NCI-H1048 (cell line): ENCODE data around the gene SCFD1.
"Not testable (repeated sequence)": the region's sequence is repeated elsewhere in the genome, so short reads cannot be mapped to it uniquely, and the experiment has no call there.

ENCODE experiments used
- DNase-seq: peaks from one replicate; lab custom pipeline; 2025; lab: John Stamatoyannopoulos, UW

Gene SCFD1

GRCh38 chr14:30621940-30622830, at the start of gene SCFD1:
Gene SCFD1, plus strand, starts transcription at chr14:30622319. Its CDS starts 20 bp downstream, at chr14:30622339.
- DNase-seq: peak; percentile 63

- no peak for DNase-seq
Measured at GRCh38 chr14:30572771-30573170, 49.3 kb upstream of the SCFD1 start.

GRCh38 chr14:30573226-30573814, 48.8 kb upstream of the SCFD1 start:
- DNase-seq: no peak

GRCh38 chr14:30573966-30574365, 48.2 kb upstream of the SCFD1 start:
- no peak for DNase-seq

- DNase-seq: not testable (repeated sequence)
Measured at GRCh38 chr14:30574777-30575176, 47.3 kb upstream of the SCFD1 start.

- not testable (repeated sequence) for DNase-seq
Measured at GRCh38 chr14:30576333-30576732, 45.8 kb upstream of the SCFD1 start.

DNA sequence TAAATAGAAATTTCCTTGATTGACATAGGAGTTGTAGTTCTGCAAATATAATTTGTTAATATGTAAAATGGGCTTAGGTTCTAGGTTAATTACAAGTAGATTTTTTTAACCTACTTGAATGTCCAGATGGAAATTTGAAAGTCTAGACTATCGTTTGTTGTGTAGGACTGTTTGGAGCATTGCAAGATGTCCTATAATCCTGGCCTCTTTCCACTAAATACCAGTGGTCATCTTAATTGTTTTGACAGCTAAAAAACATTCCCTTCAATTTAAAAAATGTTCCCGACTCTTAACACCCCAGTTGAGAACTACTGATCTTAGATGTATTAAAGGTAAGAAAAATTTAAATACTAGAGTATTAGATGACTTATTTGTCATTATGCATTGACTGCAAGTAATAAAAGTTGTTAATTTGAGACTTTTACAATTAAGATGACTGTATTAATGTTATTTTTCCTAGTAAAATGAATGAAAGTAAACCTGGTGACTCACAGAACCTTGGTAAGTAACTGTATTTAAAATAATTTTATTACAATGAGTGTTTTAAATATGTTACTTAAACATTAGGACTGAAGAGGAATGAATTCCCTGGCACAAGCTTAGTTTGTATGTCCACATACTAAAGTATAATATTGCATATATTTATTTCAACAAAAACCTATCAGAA, 41.4 kb upstream of the SCFD1 start:
- no peak for DNase-seq

DNA sequence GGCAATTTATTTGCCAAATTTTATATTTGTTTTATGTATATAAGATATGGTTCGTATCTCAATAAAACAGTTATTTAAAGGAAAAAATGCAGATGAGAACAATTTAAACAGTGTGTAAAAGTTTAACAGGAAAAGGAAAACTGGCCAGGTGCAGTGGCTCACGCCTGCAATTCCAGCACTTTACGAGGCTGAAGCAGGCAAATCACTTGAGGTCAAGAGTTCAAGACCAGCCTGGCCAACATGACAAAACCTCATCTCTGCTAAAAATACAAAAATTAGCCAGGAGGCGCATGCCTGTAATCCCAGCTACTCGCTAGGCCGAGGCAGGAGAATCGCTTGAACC, 40.9 kb upstream of the SCFD1 start:
- no peak for DNase-seq

DNA sequence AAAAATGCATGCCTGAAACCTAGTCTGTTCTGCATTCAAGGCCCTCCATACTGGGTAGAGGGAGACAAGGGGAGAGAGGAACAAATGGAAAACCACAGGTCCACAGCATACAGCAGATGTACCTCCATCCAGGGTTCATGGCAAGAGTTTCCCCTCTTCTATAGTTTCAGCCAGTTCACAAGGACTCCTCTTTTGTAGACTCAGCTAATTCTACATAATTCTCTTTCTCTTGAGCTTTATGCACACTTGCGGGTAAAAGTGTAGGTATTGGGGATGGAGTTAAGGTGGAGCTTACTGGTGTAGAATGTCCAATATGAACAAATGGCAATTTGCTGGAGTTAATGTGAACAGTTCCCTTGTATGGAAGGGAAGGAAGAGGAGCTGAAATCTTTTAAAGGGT, 39.7 kb upstream of the SCFD1 start:
- DNase-seq: no peak

- DNase-seq: no peak
Measured at GRCh38 chr14:30584058-30584630, 38.0 kb upstream of the SCFD1 start.

GRCh38 chr14:30585204-30585603, 36.9 kb upstream of the SCFD1 start:
- no peak for DNase-seq

DNA sequence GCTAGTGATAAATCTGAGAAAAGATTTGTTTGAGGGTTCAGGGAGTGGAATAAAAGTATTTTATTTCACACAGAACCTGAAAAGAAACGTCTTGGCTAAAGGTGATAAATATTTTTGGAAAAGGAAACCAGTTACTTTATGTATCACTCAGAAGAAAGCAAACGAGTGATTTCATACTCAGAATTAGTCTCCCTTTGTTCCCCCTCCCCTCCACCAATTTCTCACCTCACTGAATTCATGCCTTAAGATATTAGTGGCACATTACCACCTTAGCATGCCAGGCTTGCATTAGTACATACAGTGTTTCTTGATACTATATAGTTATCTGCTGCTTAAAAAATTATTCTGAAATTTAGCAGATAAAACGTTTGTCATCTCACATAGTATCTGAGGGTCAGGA, 35.0 kb upstream of the SCFD1 start:
- no peak for DNase-seq

DNA sequence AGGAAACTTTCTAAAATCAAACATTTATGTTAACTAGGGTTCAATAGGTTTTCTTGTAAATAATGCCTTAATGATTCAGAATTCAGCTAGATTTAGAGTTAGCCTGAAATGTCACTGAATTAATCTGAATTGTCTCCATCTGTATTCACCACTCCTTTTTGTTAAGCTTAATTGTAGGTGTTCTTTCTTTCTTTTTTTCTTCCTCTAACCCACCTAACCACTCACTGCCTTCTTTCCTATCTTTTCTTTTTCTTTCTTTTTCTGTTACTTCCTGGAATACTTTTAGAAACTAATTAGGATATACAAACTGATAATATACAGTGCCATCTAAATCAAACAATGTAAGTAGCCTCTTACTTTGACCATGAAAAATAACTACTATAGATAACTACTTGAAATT, 33.2 kb upstream of the SCFD1 start:
- no peak for DNase-seq

DNA sequence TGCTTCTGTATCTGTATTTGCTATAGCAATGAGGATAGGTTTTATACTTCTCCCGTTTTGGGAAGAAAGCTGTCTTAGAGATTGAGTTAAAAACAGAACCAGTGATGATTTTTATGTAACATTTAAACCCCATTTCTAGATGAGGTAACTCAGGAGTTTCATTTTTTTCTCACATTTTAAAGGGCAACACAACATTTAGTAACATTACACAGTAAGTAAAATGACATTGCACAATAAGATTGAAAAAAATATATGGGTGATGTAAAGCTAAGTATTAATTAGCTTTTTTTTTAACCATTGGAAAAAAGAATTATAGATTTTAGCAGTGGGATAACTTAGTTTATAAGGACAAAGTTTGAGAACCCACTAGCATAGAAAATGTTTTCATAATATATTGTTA, 25.2 kb upstream of the SCFD1 start:
- no peak for DNase-seq

GRCh38 chr14:30597504-30597903, 24.6 kb upstream of the SCFD1 start:
- no peak for DNase-seq

- no peak for DNase-seq
Measured at GRCh38 chr14:30600922-30601918, 20.9 kb upstream of the SCFD1 start.

DNA sequence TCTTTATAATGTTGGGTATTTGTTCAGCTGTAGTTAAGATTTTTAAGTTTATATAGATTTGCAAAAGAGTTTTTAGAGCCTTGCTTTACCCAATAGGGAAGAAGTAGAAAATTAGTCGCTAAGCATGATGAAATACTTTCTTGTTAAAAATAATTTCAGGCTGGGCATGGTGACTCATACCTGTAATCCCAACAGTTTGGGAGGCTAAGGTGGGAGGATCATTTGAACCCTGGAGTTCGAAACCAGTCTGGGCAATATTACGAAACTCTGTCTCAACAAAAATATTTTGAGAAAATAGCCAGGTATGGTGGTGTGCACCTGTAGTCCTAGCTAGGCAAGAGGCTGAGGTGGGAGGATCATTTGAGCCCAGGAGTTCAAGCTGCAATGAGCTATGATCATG, 18.7 kb upstream of the SCFD1 start:
- no peak for DNase-seq

- not testable (repeated sequence) for DNase-seq
Measured at GRCh38 chr14:30604696-30605095, 17.4 kb upstream of the SCFD1 start.

- no peak for DNase-seq
Measured at GRCh38 chr14:30607156-30607780, 14.9 kb upstream of the SCFD1 start.

- DNase-seq: no peak
Measured at GRCh38 chr14:30608533-30609006, 13.5 kb upstream of the SCFD1 start.

DNA sequence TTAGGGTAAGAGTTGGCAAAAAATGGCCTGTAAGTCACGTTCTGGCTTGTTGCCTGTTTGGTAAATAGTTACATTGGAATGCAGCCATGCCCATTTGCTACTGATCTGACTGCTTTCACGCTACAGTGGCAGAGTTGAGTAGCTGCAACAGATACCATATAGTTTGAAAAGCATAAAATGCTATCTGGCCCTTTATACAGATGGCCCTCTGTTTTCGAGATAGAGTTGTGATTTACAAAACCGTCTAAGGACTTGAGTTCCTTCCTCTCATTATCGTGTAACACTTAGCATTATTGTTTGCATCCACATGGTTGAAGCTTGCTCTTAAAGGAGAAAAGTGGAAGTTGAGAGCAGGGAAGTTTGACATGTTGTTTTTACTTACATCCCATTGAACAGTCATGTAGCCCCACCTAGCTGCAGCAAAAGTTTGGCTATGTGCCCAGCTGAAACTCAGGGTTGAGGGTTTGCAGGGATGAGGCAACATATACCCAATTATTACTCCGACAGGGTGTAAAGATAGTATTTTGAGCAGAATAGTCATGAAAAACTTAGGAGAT, 11.3 kb upstream of the SCFD1 start:
- DNase-seq: no peak
